ENCODE measurements around the gene BRWD1. TPM values are rescaled to one million over a fixed set of nuclear protein-coding genes. Genes with fewer than 3 reads are reported as not detected.

The BRWD1 gene
- total RNA-seq, 1 experiment from 2014 or later: 53.3 TPM

DNA sequence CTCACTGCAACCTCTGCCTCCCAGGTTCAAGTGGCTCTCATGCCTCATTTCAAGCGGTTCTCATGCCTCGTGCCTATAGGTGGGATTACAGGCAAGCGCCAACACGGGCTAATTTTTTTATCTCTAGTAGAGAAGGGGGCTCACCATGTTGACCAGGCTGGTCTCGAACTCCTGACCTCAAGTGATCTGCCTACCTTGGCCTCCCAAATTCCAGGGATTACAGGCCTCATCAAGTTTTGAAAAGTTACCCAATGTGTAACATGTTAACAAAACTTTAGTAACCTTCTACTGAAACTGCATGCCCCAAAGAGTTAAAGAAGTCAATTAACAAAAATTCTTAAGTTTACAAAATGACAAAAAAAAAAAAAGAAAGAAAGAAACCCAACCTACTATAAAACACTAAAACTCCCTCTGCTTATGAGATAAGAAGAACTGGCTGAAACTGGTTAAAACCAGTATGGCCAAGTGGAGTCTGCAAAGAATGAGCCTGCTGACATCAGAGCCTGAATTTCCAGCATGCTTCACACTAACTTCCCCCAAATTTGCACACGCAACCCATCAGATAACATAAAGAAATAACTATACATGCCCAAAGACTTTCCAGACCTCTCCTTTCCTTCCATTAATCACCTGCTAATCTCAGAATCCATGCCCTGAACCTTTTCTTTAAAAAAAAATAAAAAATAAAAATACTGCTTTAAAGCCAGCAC, 104.7 kb downstream of the BRWD1 start (continued):
- TF ChIP-seq IRF1 (CRISPR knock-in tag; IDR thresholded peaks at IDR 0.05) (no peak), KAT7 (CRISPR knock-in tag; IDR thresholded peaks at IDR 0.05; ENCODE audit: borderline replicate concordance) (no peak), CREB1 (CRISPR knock-in tag; IDR thresholded peaks at IDR 0.05) (no peak), FOXK1 (CRISPR knock-in tag; IDR thresholded peaks at IDR 0.05) (no peak)
- TF ChIP-seq, protein P1, sequence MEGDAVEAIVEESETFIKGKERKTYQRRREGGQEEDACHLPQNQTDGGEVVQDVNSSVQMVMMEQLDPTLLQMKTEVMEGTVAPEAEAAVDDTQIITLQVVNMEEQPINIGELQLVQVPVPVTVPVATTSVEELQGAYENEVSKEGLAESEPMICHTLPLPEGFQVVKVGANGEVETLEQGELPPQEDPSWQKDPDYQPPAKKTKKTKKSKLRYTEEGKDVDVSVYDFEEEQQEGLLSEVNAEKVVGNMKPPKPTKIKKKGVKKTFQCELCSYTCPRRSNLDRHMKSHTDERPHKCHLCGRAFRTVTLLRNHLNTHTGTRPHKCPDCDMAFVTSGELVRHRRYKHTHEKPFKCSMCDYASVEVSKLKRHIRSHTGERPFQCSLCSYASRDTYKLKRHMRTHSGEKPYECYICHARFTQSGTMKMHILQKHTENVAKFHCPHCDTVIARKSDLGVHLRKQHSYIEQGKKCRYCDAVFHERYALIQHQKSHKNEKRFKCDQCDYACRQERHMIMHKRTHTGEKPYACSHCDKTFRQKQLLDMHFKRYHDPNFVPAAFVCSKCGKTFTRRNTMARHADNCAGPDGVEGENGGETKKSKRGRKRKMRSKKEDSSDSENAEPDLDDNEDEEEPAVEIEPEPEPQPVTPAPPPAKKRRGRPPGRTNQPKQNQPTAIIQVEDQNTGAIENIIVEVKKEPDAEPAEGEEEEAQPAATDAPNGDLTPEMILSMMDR (IDR thresholded peaks at IDR 0.05): no peak

- ChIA-PET CTCF (no interaction called here), POLR2A (no interaction called here)
- Mint-ChIP-seq H3K36me3 (peaks cover 53% of the 10 kb centered on the region), H3K4me3 (no peak overlapping the region), H3K9me3 (no peaks in the 10 kb centered on the region), H3K4me1 (no peaks in the 10 kb centered on the region), H3K27me3 (ENCODE audit: low read depth) (no peaks in the 10 kb centered on the region), H3K27ac (no peak overlapping the region)
- ATAC-seq: no peak
- TF ChIP-seq USF2 (CRISPR knock-in tag; IDR thresholded peaks at IDR 0.05) (no peak), ERG (CRISPR knock-in tag; IDR thresholded peaks at IDR 0.05) (no peak), ZNF232 (CRISPR knock-in tag; IDR thresholded peaks at IDR 0.05) (no peak), ZNF423 (CRISPR knock-in tag; IDR thresholded peaks at IDR 0.05) (no peak), FOXP4 (CRISPR knock-in tag; IDR thresholded peaks at IDR 0.05) (no peak), ZNF121 (CRISPR knock-in tag; IDR thresholded peaks at IDR 0.05) (no peak)
- TF ChIP-seq, protein P2, sequence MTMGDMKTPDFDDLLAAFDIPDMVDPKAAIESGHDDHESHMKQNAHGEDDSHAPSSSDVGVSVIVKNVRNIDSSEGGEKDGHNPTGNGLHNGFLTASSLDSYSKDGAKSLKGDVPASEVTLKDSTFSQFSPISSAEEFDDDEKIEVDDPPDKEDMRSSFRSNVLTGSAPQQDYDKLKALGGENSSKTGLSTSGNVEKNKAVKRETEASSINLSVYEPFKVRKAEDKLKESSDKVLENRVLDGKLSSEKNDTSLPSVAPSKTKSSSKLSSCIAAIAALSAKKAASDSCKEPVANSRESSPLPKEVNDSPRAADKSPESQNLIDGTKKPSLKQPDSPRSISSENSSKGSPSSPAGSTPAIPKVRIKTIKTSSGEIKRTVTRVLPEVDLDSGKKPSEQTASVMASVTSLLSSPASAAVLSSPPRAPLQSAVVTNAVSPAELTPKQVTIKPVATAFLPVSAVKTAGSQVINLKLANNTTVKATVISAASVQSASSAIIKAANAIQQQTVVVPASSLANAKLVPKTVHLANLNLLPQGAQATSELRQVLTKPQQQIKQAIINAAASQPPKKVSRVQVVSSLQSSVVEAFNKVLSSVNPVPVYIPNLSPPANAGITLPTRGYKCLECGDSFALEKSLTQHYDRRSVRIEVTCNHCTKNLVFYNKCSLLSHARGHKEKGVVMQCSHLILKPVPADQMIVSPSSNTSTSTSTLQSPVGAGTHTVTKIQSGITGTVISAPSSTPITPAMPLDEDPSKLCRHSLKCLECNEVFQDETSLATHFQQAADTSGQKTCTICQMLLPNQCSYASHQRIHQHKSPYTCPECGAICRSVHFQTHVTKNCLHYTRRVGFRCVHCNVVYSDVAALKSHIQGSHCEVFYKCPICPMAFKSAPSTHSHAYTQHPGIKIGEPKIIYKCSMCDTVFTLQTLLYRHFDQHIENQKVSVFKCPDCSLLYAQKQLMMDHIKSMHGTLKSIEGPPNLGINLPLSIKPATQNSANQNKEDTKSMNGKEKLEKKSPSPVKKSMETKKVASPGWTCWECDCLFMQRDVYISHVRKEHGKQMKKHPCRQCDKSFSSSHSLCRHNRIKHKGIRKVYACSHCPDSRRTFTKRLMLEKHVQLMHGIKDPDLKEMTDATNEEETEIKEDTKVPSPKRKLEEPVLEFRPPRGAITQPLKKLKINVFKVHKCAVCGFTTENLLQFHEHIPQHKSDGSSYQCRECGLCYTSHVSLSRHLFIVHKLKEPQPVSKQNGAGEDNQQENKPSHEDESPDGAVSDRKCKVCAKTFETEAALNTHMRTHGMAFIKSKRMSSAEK (CRISPR knock-in tag; IDR thresholded peaks at IDR 0.05; ENCODE audit: borderline replicate concordance): no peak
- DNase-seq (ENCODE audit: low spot score): no peak
Measured at GRCh38 chr21:39204134-39204533, 109.3 kb downstream of the BRWD1 start.

Data from WTC11 (cell line).